GM19463 (cell line): ENCODE measurements around the gene BEST2.

ENCODE experiments used
- ATAC-seq: cut with Tn5 transposase; IDR thresholded peaks from one replicate; pipeline ENCODE4 v1.9.1; 2021; ENCODE audit warnings: mild to moderate bottlenecking, moderate library complexity; ENCODE audit not compliant: unreplicated experiment

Gene BEST2

GRCh38 chr19:12785431-12786031 lies 33.9 kb downstream of the BEST2 start:
- no peak for ATAC-seq

DNA sequence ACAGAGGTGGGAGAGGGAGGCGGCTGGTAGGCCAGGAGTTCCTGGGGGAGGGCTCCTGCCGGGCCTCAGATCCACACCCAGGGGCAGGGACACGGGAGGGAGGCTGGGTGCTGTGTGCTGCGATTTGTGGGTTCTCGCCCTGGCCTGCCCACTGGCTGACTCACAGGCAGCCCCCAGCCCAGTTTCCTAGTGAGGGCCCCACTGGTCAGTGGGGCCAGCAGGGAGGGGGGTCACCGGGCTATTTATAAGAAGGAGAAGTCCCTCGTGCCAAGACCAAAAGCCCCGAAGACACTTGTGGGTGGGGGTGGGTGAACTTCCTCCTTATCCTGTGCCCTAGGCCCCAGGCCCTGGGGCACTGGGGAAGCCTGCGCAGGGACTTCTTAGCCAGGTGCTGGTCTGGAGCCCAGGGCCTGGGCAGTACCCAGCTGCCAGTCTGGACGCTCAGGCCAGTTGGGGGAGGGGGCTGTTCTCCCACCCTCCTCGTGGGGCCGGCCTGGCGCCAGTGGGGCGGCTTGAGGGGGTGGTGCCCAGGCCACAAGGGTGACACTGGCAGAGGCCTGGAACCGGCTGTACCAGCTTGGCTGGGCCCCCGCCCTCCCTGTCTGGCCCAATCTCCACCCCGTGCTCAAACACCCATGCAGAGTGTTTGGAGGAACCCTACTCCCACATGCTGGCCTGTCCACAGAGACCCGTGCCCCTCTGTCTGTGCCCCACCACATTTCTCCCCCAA lies 34.7 kb downstream of the BEST2 start:
- ATAC-seq = no peak

- ATAC-seq = no peak
Measured at GRCh38 chr19:12786952-12787351, 35.4 kb downstream of the BEST2 start.

DNA sequence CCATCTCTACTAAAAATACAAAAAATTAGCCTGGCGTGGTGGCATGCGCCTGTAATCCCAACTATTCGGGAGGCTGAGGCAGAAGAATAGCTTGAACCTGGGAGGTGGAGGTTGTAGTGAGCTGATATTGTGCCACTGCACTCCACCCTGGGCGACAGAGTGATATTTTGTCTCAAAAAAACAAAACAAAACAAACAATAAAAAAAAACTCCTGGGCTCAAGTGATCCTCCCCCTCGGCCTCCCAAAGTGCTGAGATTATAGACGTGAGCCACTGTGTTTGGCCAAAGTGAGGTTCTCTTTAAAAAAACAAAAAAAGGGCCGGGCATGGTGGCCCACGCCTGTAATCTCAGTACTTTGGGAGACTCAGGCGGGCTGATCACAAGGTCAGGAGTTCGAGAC lies 35.9 kb downstream of the BEST2 start:
- ATAC-seq = no peak

DNA sequence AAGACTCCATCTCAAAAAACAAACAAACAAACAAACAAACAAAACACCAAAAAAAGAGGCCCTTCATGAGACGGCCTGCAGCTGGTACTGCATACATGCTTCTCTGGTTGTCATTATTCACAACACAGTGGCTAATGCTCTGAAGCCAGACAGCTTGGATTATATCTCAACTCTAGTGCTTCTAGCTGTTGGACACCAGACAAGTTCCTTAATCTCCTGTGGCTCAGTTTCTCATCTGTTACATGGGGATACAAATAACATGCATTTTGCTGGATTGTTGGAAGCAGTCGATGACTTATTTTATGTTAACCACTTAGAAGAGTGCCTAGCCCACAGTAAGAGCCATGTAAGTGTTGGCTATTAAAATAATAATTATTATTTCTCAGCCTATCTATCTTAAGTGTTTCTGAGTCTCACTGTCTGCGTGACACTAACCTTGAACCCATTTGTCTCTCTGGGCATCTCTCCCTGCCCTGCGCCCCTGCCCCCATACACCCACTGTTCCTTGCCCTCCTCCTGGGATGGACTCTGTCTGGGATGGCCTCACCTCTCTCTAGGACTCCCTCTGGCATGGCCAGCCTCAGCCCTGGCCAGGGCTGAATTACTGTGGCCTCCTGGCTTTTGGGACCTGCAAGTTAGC lies 36.6 kb downstream of the BEST2 start:
- ATAC-seq = no peak

DNA sequence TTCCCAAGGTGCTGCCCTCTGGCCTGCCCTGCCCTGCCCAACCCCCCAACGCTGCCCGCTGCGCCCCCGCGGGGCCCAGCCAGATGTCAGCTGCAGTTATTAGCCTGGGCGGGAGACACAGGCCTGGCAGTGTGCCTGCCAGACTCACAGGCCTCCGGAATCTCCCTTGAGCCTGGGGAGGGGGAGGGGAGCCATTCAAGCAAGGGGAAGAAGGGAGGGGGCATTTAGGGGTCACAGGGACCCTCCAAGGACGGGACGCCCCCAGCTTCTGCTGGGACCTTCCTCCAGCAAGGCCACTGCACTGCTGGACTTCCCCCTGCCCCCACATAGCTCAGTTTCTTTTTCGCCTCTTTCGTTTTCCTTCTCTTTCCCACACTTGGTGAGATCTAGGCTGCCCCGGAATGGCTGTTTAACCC lies 37.1 kb downstream of the BEST2 start:
- no peak for ATAC-seq

- no peak for ATAC-seq
Measured at GRCh38 chr19:12789098-12789903, 37.7 kb downstream of the BEST2 start.

DNA sequence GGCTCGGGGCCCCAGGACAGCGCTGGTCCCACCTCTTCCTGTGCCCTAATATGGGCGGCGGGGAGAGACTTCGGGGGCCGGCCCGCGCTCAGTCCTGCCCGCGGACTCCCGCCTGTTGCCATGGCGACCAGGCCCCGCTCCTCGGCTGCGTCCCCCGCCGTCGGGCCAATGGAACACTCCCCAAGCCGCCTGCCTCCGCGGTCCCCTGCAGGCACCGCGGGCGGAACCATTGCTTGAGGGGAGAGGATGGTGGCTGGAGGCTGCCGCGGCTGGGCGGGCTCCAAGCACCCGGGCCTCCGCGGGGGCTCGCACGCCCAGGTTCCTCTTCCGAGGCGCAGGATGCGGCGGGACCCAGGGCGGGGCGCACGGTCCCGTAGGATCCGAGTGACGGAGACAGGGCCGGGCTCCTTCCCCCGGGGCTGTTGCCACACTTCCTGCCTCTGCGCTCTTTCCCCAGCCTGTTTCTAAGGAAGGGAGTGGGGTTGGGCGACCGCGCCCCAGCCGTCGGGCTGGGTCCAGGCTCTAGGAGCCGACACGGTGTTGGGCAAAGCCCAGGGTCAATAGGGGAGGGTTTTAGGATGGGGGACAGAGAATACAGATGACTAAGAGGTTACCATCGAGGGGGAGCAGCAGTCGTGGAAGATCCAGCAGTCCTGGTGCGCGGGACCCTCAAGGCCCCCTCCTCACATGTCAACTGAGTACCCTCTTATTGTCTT lies 38.5 kb downstream of the BEST2 start:
- peak; percentile 44 for ATAC-seq

DNA sequence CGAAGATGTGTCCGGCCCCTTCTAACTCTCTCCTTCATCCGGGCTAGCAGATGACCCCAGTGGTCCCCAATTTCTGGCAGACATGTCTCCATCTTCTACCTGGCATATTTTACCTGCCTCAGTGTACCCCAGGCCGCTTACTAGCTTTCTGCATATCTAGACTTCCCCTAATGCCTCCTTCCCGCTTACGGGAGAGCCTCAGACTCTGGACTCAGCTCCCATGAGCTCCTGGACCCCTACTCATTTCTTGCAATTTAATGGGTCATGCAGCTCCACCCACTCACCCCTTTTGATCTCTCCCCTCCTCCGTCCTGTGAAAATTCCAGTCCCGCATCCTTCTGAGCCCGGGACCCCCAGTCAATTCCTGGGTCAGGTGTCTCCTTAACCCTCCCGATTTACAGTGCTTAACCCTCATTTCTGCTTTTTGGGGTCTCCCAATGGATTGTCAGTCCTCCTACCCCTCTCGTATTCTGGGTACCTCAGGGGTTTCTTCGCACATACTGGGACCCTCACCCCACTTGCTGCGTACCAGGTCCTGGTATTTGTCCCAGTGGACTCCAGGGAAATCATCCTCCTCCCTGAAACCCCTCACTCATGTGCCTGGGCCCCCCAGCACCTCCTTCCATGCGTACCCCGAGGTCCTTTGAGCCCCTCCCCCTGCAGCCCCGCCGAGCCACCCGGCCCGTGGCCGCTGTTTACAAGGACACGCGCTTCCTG lies 39.2 kb downstream of the BEST2 start:
- no peak for ATAC-seq

GRCh38 chr19:12791345-12792050 lies 39.9 kb downstream of the BEST2 start, which contains the start of gene JUNB:
Gene JUNB (plus strand): TSS chr19:12791486. CDS start chr19:12791772, 286 bp downstream.
- peak; percentile 27 for ATAC-seq

DNA sequence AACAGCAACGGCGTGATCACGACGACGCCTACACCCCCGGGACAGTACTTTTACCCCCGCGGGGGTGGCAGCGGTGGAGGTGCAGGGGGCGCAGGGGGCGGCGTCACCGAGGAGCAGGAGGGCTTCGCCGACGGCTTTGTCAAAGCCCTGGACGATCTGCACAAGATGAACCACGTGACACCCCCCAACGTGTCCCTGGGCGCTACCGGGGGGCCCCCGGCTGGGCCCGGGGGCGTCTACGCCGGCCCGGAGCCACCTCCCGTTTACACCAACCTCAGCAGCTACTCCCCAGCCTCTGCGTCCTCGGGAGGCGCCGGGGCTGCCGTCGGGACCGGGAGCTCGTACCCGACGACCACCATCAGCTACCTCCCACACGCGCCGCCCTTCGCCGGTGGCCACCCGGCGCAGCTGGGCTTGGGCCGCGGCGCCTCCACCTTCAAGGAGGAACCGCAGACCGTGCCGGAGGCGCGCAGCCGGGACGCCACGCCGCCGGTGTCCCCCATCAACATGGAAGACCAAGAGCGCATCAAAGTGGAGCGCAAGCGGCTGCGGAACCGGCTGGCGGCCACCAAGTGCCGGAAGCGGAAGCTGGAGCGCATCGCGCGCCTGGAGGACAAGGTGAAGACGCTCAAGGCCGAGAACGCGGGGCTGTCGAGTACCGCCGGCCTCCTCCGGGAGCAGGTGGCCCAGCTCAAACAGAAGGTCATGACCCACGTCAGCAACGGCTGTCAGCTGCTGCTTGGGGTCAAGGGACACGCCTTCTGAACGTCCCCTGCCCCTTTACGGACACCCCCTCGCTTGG lies 40.7 kb downstream of the BEST2 start:
- ATAC-seq = no peak

- ATAC-seq = no peak
Measured at GRCh38 chr19:12792853-12793289, 41.3 kb downstream of the BEST2 start.

DNA sequence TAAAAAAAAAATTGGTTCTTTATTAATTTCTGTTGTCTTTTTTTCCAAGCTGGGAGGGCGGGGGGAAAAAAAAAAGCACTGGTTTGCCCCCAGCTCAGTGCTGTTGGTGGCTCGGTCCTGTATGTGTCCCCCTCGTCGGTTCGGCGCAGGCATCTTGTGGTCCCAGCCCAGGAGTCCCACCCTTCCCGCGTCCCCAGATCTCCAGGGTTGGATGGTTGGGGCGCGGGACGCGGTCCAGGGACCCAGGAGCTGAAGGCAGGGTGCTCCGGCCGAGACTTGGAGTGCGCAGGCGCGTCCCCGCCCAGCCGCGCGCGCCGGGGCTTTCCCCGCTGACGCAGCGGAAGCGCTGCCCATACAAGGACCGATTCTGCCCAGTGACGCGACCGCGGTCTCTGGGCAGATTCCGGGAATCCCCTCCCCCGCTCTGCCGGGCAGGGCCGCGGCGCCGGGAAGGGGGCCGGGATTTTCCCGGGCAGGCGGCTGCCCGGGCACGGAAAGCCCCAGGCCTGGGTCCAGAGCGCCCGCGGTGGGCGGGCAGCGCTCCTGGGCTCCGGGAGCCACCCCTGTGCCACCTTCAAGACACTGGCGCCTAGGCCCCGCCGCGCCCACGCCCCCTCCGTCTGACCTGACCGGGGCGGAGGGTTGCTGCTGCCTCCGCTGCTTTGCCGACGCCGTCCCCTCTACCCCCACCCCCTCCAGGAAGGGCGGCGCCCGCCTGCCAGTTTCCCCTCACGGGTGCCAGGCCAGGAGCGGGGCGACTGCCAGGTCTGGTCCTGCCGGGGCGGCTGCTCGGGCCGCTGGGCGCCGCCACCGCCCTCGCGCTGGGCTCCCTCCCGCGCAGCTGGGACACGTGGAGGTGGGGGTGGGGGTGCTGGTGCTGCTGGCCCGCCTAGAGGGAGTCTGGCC lies 42.0 kb downstream of the BEST2 start:
- ATAC-seq = peak; percentile 28

DNA sequence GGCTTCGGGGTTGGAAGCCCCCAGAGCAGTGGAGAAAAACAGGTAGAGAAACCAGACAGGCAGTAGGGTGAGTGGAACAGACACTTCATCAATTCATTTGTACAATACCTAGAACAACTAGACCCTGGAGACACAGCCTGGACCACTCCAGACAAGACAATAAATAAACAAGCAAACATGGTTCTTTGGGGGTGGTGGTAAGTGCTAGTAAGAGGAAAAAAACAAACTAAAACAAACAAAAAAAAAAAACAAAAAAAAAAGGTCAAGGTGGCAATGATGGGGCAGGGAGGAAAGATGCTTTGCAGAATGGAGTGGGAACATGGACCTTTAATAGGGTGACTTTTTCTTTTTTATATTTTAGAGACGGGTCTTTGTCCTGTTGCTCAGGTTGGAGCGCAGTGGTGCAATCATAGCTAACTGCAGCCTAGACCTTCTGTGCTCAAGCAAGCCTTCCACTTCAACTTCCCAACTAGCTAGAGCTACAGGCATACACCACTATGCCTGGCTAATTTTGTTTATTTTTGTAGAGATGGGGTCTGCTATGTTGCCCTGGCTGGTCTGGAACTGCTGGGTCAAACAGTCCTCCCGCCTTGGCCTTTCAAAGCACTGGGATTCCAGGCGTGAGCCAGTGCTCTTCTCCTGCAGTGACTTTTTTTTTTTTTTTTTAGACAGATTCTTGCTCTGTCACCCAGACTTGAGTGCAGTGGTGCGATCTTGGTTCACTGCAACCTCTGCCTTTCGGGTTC lies 42.8 kb downstream of the BEST2 start:
- ATAC-seq = no peak

DNA sequence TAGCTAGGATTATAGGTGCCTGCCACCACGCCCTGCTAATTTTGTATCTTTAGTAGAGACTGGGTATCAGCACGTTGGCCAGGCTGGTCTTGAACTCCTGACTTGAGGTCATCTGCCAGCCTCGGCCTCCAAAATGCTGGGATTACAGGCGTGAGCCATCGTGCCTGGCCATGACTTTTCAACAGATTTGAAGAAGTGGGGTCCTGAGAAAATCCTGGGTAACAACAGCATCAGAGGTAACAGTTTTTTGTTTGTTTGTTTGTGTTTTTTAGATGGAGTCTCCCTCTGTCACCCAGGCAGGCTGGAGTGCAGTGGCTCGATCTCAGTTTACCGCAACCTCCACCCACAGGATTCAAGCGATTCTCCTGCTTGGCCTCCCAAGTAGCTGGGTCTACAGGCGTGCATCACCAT lies 43.4 kb downstream of the BEST2 start:
- ATAC-seq = no peak

GRCh38 chr19:12796146-12797071 lies 44.8 kb downstream of the BEST2 start:
- ATAC-seq = no peak
